GM18873 (cell line): ENCODE results near the gene VGLL1.
A peak's percentile ranks its signal among the peaks of the same experiment; 100 is the strongest.

Experiments used
- ATAC-seq: cut with Tn5 transposase; IDR thresholded peaks from one replicate; pipeline ENCODE4 v1.9.1; 2021; ENCODE audit warnings: mild to moderate bottlenecking, moderate library complexity, moderate number of reproducible peaks; ENCODE audit not compliant: unreplicated experiment, low FRiP score

Gene VGLL1

GRCh38 chrX:136549226-136549625 is 17.2 kb downstream of the VGLL1 start:
- ATAC-seq, result no peak

GRCh38 chrX:136551410-136551809 is 19.4 kb downstream of the VGLL1 start:
- ATAC-seq, result no peak

- no peak for ATAC-seq
These were observed 23.7 kb downstream of the VGLL1 start for GRCh38 chrX:136555694-136556093.

- no peak for ATAC-seq
These were observed 40.0 kb downstream of the VGLL1 start for GRCh38 chrX:136572030-136572429.

- no peak for ATAC-seq
These were observed 42.5 kb downstream of the VGLL1 start for GRCh38 chrX:136574548-136574947.

GRCh38 chrX:136577552-136577951 is 45.5 kb downstream of the VGLL1 start:
- ATAC-seq, result peak; percentile 82

- ATAC-seq, result no peak
These were observed 48.3 kb downstream of the VGLL1 start for GRCh38 chrX:136580316-136580715.

GRCh38 chrX:136582624-136583023 is 50.6 kb downstream of the VGLL1 start:
- ATAC-seq, result no peak

GRCh38 chrX:136584545-136584944 is 52.5 kb downstream of the VGLL1 start:
- no peak for ATAC-seq

- no peak for ATAC-seq
These were observed 53.2 kb downstream of the VGLL1 start for GRCh38 chrX:136585262-136585661.

GRCh38 chrX:136585960-136586359 is 53.9 kb downstream of the VGLL1 start:
- ATAC-seq, result no peak

GRCh38 chrX:136586386-136586785 is 54.4 kb downstream of the VGLL1 start:
- no peak for ATAC-seq

GRCh38 chrX:136587532-136587931 is 55.5 kb downstream of the VGLL1 start:
- no peak for ATAC-seq

GRCh38 chrX:136588036-136588435 is 56.0 kb downstream of the VGLL1 start:
- ATAC-seq, result no peak

- no peak for ATAC-seq
These were observed 58.0 kb downstream of the VGLL1 start for GRCh38 chrX:136589966-136590365.

- no peak for ATAC-seq
These were observed 65.3 kb downstream of the VGLL1 start for GRCh38 chrX:136597356-136597755.

GRCh38 chrX:136597954-136598353 is 65.9 kb downstream of the VGLL1 start:
- no peak for ATAC-seq

- ATAC-seq, result no peak
These were observed 66.6 kb downstream of the VGLL1 start for GRCh38 chrX:136598631-136599030.

- ATAC-seq, result no peak
These were observed 68.0 kb downstream of the VGLL1 start for GRCh38 chrX:136600059-136600458.
